Ammon's horn (tissue), 1 donor: ENCODE measurements around the gene JOSD2.

Experiments
- DNase-seq: peaks from one replicate; pipeline ENCODE4 v3.0.0-alpha.2; 2016; ENCODE audit warnings: low spot score

JOSD2 gene, protein sequence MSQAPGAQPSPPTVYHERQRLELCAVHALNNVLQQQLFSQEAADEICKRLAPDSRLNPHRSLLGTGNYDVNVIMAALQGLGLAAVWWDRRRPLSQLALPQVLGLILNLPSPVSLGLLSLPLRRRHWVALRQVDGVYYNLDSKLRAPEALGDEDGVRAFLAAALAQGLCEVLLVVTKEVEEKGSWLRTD

DNA sequence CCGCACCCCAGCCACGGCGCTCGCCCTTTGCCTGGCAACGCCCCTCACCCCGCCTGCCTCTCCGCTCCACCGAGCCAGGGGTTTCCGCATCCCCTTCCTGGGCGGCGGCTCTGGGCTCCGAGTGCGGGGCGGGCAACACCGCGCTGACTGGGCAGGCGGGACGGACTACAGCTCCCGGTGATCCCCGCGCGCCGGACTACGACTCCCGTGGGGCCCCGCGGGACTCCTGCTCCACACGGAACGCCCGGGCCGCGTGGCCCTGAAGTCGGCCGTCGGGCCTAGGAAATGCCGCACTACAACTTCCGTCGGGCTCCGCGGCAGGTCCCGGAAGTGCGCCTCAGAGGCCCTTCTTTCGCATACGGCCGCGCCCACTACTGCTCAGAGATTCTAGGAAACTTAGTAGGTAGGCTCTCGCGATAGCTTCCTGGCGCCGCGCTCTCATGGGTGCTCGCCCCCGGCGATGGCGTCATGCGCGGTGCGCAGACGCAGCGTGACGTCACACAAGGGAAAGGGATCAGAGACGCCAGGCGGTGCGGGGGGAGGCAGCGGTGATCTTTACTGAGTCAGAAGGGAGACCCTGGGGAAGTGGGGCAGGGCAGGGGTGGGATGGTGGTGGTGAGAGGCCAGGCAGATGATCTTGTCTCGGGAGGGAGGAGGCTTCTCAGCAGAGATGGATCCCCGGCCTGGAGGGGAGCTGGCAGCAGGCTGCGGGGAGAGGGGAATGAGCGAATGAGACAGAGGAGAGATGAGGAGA lies at the start of gene JOSD2:
JOSD2 (minus strand) TSS at position 123 of the 754 bp plus-strand sequence. CDS start 760 bp downstream, outside the sequence.
- DNase-seq, result peak; percentile 99

DNA sequence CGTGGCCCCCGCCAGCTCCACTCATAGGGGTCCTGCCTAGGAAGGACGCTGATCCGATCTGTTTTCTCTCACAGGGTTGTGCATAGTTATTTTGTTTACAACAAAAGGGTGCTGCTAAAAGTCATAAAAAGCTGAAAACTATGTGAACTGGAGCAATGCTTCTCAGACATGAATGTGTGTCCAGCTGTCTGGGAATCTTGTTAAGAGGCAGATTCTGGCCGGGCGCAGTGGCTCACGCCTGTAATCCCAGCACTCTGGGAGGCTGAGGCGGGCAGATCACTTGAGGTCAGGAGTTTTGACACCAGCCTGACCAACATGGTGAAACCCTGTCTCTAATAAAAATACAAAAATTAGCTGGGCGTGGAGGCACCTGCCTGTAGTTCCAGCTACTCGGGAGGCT lies 48.6 kb upstream of the JOSD2 start:
- DNase-seq, result no peak

DNA sequence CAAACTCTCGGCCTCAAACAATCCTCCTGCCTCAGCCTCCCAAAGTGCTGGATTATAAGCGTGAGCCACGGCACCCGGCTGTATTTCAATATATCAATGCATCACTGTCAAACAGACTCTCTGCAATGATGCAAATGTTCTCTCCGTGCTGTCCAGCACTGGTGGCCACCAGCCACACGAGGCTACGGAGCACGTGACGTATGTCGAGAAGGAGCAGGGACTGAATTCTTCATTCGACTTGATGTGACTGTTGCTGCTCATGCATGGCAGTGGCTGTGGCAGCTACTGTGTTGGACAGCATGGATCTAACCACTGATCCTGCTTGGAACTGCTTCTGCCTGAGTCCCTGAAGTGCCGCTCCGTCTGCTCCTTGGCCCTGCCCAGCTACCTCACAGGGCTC lies 47.5 kb upstream of the JOSD2 start:
- no peak for DNase-seq

DNA sequence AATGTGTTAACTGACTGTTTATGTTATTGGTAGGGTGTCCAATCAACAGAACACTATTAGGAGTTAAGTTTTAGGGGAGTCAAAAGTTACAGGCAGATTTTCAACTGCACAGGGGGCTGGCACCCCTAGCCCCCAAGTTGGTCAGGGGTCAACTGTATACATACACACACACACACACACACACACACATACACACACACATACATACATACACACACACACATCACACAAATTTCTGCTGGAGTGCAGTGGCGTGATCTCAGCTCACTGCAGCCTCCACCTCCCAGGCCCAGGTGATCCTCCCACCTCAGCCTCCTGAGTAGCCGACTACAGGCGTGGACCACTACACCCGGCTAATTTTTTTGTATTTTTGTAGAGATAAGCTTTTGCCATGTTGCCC lies 47.0 kb upstream of the JOSD2 start:
- DNase-seq, result no peak

DNA sequence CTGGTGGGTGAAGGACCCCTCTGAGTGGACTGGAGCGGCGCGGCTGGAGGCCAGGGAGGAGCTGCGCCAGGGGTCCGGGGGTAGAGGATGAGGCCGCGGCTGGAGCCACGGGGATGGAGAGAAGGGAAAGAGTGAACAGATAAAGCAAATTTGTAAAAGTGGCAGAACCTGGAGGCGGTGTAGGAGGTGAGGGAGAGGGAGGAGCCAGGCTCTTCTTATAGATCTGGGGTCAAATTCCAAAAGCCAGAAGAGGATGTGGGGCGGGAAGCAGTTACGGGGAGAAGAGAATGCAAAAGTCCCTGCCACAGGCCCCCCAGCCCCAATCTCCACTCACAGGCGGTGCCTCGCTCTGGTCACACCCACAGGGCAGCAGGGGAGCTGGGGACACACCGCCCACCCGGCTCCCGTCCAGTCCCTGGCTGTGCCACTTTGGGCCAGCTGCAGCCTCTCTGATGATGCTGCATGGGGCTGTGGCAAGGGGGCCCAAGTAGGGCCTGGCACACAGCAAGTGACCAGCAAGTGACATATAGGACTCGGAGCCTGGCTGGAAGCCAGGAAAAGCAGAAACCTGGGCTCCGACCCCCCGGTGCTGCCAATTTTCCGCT lies 46.1 kb upstream of the JOSD2 start:
- no peak for DNase-seq

DNA sequence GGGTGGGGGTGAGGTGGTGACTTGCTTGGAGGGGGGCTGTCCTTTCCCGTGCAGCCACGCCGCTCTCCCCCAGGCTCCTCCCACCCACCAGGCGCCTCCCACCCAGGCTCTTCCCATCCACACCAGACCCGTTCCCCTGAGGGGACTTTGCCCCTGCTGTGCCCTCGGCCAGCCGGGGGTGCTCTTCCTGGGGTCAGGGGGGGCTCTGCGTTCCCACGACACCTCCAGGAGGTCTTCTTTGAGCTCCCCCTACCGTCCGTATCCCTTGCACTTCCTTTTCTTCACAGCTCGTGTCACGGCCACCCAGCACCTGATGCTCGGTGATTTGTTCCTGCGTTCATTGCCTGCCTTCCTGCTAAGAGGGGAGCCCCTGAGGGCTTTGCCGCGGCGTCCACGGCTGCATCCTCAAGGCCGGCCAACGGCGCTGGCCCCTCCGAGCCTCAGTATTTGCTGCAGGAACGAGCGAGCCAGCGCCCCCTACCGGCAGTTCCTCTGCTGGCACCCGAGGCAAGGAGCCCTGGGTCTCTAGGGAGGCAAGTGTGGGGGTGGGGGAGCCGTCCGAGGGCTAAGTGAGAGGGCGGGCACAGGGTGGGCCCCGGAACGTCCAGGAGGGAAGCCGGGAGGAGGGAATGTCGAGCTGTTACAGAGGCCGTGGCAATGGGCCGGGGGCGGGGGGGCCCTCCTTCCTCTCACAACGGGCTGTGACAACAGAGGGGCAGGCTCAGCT lies 45.5 kb upstream of the JOSD2 start:
- DNase-seq, result peak; percentile 86

DNA sequence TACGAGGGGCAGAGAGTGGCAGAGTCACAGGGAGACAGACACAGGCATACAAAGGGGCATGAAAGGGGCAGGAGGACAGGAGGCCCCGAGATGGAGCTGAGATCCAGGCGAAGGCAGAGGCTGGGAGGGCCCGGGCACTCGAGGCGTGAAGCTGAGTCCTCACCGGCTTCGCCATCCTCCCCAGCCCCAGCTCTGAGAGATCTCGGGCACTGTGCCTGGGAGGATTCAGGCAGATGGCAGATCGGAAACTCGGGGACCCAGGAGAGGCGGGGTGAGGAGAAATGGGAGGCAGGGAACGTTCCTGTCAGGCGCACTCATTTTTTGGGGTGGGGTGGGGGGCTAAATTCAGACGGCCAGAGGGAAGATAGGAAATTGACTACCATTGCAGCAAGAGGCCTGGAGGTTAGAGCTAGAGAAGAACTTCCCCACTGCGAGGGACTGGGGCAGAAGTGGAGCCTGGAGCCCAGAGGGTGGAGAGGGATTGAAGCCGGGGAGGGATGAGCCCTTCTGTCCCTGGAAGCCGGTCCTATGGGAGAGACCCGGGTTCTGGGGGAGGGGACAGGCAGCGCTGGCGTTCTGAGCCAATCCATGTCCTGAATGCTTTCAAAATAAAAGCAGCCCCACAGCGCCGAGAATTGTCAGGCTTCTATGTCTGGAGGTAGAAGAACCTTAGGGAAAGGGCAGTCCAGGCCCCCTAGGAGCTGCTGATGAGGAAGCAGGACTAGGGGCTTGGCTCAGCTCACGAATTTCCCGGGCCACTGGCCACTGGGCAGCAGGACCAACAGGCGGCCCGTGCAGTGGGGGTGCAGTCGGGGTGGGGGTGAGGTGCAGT lies 44.7 kb upstream of the JOSD2 start:
- no peak for DNase-seq

DNA sequence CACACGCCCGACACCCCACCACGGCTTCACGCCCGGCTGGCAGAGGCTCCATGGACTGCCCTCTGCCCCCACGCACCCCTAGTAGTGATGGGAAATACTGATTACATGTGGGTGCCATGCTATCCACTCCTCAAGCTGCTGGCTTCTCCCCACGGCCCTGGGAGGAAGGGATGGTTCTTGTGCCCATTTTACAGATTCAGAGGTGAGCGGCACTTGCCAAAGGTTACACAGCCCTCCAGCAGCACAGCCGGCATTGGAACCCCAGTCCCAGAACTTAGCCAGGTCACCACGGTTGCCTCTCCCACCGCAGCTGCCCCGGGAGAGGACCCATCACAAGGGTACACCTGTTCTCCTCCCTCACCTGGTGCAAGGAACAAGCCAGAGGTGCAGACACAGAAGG lies 44.0 kb upstream of the JOSD2 start:
- DNase-seq, result no peak

DNA sequence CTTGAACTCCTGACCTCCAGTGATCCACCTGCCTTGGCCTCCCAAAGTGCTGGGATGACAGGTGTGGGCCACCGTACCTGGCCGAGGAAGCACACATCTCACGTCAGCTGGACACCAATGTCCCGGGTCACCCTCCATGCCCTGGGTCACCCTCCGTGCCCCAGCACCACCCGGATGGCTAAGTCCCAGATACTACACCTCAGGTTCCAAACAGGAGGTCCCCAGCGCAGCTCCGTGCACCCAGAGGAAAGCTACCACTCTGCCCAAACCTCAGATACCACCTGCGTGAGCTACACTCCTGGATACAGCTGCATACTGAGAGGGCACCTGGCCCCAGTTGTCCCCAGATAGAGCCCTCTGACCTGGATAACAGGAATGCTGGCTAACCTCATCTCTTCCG lies 43.2 kb upstream of the JOSD2 start:
- no peak for DNase-seq

DNA sequence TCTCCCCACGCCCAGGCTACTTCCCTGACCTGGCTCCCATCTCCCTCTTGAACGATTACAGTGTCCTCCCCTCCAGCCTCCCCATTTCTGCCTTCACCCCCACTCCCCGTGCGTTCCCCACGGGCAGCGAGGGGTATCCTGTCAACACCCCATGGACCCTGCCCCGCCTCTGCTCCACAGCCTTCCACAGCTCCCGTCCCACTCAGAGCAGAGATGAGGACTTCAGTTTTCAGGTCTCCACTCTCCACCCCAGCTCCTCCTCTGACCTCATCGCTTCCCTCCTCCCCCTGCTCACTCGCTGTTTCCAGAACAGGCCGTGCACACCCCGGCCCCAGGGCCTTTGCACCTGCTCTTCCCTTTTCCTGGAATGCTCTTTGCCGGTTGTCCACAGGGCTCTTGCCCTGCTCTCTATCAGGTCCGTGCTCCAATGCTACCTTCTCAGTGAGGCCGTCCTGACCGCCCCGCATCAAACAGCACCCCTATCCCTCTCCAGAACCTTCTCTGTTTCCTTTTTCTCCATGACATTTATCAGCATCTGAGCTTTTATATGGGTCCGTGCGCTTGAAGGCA lies 42.2 kb upstream of the JOSD2 start:
- no peak for DNase-seq

DNA sequence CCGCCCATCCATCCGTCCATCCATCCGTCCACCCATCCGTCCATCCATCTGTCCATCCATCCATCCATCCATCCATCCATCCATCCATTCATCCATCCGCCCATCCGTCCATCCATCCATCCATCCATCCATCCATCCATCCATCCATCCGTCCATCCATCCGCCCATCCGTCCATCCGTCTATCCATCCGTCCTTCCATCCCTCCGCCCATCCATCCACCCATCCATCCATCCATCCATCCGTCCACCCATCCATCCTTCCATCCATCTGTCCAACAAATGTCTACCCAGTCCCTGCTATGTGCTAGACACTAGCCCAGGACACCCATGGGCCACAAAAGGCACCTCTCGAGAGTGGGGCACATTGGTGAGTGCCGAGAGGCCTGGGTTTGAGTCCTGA lies 41.5 kb upstream of the JOSD2 start:
- no peak for DNase-seq

DNA sequence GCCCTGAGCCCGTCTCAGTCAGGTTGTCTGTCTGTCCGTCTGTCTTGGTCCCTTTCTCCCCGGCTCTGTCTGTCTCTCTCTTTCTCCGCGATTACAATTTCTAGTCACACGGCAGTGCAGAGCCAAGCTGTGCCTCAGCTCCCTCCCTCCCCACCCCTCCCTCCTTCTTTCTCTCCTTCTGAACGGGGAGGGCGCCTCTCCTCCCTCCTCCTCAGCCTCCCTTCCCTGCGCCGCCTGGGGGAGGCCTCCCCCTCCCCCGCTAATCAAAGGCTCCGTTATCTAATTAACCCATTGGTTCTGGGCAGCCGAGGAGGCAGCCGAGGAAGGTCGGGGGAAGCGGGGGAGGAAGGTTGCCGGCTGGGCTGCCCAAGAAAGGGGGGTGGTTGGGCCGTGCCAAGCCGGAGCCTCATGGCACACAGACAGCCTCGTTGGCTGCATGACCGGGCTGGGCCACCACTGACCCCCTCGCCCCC lies 40.8 kb upstream of the JOSD2 start:
- DNase-seq, result peak; percentile 92

DNA sequence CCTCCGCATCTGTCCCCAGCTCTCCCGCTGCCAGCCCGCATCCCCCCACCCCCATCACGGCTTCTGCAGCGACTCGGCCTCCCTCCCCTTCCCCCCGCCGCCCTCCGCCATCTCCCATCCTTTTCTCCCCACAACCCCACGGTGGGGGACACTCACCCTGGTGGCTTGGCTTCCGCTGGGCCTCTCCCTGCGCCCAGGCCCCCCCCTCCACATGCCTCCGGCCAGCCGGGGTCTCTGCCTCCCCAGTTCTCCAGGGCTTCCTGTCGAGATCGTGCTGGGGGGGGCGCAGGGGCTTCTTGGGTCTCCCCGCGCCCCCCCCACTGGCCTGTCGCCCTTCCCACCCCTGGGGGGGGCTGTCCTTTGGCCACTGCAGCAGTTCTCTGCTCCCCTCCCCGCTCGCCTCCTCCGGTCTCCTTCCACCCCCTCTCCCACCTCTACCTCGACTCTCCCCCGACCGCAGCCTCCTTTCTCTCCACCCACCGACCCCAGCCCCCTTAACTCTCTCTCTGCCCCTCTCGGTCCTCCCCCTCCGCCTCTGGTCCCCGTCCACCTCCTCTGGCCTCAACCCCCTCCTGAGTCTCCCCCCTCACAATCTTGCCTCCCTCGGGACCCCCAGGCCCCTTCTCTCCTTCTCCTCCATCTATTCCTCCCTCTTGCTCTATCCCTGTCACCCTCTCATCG lies 40.2 kb upstream of the JOSD2 start:
- DNase-seq, result no peak

DNA sequence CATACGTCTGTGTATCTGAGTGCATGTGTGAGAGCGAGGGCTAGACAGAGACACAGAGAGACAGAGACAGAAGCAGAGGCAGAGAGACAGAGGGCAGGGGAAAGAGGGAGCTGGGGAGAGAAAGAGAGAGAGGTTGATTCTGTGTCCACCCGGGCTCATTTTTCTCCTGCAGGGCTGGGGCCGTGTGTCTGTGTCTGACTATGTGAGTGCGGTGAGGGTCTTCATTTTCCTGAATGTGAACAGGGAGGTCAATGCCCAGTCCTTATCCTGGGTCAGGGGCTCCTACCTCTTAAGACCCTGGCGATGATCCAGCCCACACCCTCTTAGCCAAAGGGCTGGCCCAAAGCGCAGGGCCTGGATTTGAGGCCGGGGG lies 39.6 kb upstream of the JOSD2 start:
- no peak for DNase-seq

DNA sequence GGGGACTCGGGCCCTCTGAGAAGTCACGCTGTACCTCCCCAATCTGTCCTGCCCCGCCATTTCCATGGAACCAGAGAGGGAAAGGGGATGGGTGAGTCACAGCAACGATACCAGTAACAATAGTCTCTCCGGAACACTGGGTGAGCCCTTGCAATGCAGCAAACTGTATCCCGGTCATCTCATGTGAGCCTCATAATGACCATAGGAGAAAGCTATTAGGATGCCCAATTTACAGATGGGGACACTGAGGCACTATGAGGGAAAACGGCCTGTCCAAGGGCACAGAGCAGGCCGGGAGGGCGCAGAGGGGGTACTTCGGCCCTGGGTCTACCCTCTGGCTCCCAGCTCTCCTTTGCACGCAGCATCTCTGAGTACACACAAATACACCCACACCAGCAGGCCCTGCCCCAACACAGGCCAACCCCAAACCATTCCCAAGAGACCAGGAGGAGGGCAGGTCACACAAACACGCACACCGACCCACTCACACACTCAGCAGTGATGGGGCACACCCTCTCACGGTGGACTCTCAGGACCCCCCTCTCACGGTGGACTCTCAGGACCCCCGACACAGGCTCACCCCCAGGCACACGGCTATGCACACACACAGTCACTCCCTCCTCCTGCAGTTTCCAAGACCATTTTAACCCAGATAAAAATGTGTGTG lies 39.1 kb upstream of the JOSD2 start:
- DNase-seq, result no peak

DNA sequence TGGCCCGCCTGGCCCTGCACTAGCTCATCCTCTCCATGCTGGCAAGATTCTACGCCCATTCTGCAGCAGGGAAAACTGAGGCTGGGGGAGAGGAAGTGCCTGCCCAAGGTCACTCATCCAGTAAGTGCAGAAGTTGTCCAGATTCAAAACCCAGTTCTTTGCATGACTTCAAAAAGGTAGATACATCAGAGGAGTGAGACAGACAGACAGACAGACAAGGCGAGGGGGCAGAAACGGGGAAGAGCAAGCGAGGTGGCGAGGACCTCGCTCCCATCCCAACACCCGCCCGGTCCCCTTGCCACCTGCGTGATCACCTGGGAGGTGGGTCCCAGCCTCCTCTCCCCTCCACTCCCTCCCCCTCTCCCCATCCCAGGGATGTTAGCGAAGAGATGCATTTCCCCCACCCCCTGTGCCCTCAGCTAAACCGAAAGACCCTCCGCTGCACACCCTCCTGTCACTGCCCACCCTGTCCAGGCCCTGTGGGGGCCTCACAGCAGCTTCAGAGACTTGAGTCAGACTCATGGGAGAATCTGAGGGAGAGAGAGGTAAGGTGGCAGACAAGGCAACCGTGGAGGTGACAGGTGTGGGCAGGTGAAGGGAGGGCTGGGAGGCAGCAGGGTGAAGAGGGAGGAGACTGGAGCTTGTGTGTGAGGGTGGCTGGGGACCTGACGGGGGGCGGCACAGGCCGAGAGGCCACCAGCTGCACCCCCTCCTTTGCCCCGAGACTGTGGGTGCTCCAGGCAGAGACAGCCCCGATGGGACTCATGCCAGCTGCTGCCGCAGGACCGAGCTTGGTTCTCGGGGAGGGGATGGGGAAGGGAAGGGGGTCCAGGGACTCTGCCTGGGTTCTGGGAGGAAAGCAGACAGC lies 38.3 kb upstream of the JOSD2 start:
- DNase-seq, result no peak

DNA sequence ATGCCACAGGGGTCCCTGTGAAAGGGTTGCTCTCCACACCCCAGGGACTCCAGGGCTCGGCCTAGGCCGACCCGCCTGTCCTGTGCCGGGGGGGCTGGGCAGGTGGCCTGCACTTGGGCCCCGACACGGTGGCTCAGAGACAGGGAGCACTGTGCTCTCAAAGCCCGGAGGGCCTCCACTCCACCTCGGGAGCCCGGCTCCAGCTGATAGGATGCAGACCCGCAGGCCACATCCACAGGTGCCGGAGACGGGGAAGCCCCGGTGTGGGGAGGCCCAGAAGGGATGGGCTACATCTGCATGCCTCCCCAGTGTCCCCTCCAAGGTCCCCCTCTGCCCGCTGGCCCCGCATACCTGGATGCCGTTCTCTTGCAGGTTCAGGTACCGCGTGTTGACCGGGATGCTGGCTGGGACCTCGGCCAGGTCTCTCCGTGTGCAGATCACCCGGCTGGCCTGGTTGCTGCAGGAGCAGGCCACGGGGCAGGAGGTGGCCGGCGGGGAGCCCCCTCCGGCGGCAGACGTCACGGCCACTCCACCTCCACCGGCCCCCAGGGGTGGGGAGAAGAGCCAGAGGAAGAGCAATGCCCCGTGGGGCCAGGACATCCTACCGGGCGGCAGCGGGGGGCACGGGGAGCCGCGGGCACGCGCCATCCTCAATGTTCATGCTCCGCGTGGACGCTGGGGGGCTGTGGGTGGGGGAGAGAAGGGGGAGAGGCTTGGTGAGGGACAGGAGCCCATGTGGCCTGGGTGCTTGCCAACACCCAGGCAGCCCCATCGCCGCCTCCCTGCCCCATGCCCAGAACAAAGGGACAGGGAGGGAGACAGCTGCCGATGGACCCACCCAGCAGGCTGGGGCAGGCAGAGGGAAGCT lies 37.4 kb upstream of the JOSD2 start:
- DNase-seq, result peak; percentile 90
